Stimulated activated CD8-positive, alpha-beta memory T cell treated with anti-CD3 and anti-CD28 coated beads, Interleukin-15, amount 100 ng/mL, for 1 hour (primary cell): ENCODE measurements around the gene CCDC9.
A peak's percentile ranks its signal among the peaks of the same experiment; 100 is the strongest.

ENCODE experiments used
- DNase-seq: peaks from one replicate; pipeline ENCODE4 v3.0.0-alpha.2; 2020; ENCODE audit warnings: low read depth

The CCDC9 gene

GRCh38 chr19:47255879-47256692 lies at the start of gene CCDC9:
TSS of gene CCDC9 (plus strand) at chr19:47256525. CDS start at chr19:47258401, 1,876 bp downstream.
- peak; percentile 78 for DNase-seq

- DNase-seq: no peak
Observed at GRCh38 chr19:47209319-47210179, 46.8 kb upstream of the CCDC9 start.

- DNase-seq: no peak
Observed at GRCh38 chr19:47210180-47210490, 46.2 kb upstream of the CCDC9 start.

- peak; percentile 68 for DNase-seq
Observed at GRCh38 chr19:47210689-47211316, 45.5 kb upstream of the CCDC9 start.

GRCh38 chr19:47215581-47215980 lies 40.7 kb upstream of the CCDC9 start:
- no peak for DNase-seq

- no peak for DNase-seq
Observed at GRCh38 chr19:47221080-47221841, 35.1 kb upstream of the CCDC9 start.

- no peak for DNase-seq
Observed at GRCh38 chr19:47221890-47222289, 34.4 kb upstream of the CCDC9 start.

GRCh38 chr19:47225746-47226425 lies 30.4 kb upstream of the CCDC9 start:
- peak; percentile 75 for DNase-seq

GRCh38 chr19:47226426-47227351 lies 29.6 kb upstream of the CCDC9 start:
- DNase-seq: no peak

GRCh38 chr19:47227352-47228167 lies 28.8 kb upstream of the CCDC9 start:
- no peak for DNase-seq

GRCh38 chr19:47228168-47228936 lies 28.0 kb upstream of the CCDC9 start:
- DNase-seq: no peak

- no peak for DNase-seq
Observed at GRCh38 chr19:47228937-47229675, 27.2 kb upstream of the CCDC9 start.

GRCh38 chr19:47229676-47230053 lies 26.7 kb upstream of the CCDC9 start:
- DNase-seq: no peak

- DNase-seq: peak; percentile 62
Observed at GRCh38 chr19:47230054-47230920, 26.0 kb upstream of the CCDC9 start.

GRCh38 chr19:47230921-47231214 lies 25.5 kb upstream of the CCDC9 start, which contains the start of gene BBC3:
TSS of gene BBC3 (minus strand) at chr19:47231199. CDS start at chr19:47228431, 2,768 bp downstream.
- no peak for DNase-seq

GRCh38 chr19:47231215-47232054 lies 24.9 kb upstream of the CCDC9 start:
- peak; percentile 81 for DNase-seq
